ENCODE data around the gene TTC27. TPM values are rescaled to one million over a fixed set of nuclear protein-coding genes. Genes with fewer than 3 reads are reported as not detected.
"Not testable (repeated sequence)": the region's sequence is repeated elsewhere in the genome, so short reads cannot be mapped to it uniquely, and the experiment has no call there.

The TTC27 gene
- total RNA-seq, 8 experiments from 2014 or later: 11.6 to 41.3 (median 16.5) TPM

- Histone ChIP-seq H3K4me1 (replicated peaks in 1 of 2) (peaks cover 5% of the 10 kb centered on the region in 2 donors), H3K4me3 (no peak overlapping the region), H3K27ac (no peak overlapping the region)
- 75 to 100% (median 95%) methylated on average over 1 to 5 of the region's 5 CpGs for WGBS, 10 experiments
- ATAC-seq (replicated peaks in 6 of 8): peak in 3 of 8 experiments; percentile 29 to 54 (median 30)
- in situ Hi-C loops (cut with MboI; ENCODE audit: low pct_unique_long_range_greater_than_20kb in 2 of 9, low sequenced_read_pairs in 9 of 9, unreplicated experiment in 9 of 9): no loop called here
Measured at GRCh38 chr2:32632089-32632488, 4.2 kb downstream of the TTC27 start.

- Histone ChIP-seq H3K4me3 (no peak overlapping the region), H3K27ac (no peak overlapping the region), H3K4me1 (replicated peaks in 1 of 2) (peaks cover 5% of the 10 kb centered on the region in 2 donors)
- no peak for ATAC-seq (replicated peaks in 6 of 8)
- in situ Hi-C loops (cut with MboI; ENCODE audit: low pct_unique_long_range_greater_than_20kb in 2 of 9, low sequenced_read_pairs in 9 of 9, unreplicated experiment in 9 of 9): no loop called here
- 55 to 97% (median 88%) methylated on average over 2 to 3 of the region's 3 CpGs; no CpG with 5 or more reads in 2 of the 10 experiments for WGBS, 10 experiments
Measured at GRCh38 chr2:32633040-32633439, 5.2 kb downstream of the TTC27 start.

DNA sequence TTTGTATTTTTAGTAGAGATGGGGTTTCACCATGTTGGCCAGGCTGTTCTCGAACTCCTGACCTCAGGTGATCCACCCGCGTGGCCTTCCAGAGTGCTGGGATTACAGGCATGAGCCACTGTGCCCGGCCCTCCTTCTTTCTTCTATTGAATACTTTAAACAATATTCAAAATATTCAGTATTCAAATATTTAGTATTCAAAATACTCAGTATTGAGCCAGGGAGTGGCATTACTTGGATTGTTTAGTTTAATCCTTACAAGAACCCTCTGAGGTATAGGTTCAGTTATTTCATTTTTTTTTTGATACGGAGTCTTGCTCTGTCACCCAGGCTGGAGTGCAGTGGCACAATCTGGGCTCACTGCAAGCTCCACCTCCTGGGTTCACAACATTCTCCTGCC is 10.7 kb downstream of the TTC27 start:
- H3K4me1 ChIP-seq (replicated peaks in 1 of 2); in situ Hi-C loops (cut with MboI; ENCODE audit: low pct_unique_long_range_greater_than_20kb in 2 of 9, low sequenced_read_pairs in 9 of 9, unreplicated experiment in 9 of 9); H3K27ac ChIP-seq; H3K4me3 ChIP-seq: not testable (repeated sequence)
- 72 to 100% (median 100%) methylated on average over 1 to 5 of the region's 5 CpGs; no CpG with 5 or more reads in 2 of the 10 experiments for WGBS, 10 experiments
- peak in 3 of 8 experiments; percentile 59 to 86 (median 72) for ATAC-seq (replicated peaks in 6 of 8)

GRCh38 chr2:32641180-32641579 is 13.3 kb downstream of the TTC27 start:
- H3K27ac ChIP-seq: no peak overlapping the region
- ATAC-seq (replicated peaks in 6 of 8): no peak
- 93 to 100% (median 97%) methylated on average over 1 to 5 of the region's 5 CpGs; no CpG with 5 or more reads in 2 of the 10 experiments for WGBS, 10 experiments
- in situ Hi-C loops (cut with MboI; ENCODE audit: low pct_unique_long_range_greater_than_20kb in 2 of 9, low sequenced_read_pairs in 9 of 9, unreplicated experiment in 9 of 9): no loop called here
- no peaks in the 10 kb centered on the region for H3K4me1 ChIP-seq (replicated peaks in 1 of 2)
- no peak overlapping the region for H3K4me3 ChIP-seq

GRCh38 chr2:32647180-32647651 is 19.4 kb downstream of the TTC27 start:
- no peak overlapping the region for H3K4me3 ChIP-seq
- in situ Hi-C loops (cut with MboI; ENCODE audit: low pct_unique_long_range_greater_than_20kb in 2 of 9, low sequenced_read_pairs in 9 of 9, unreplicated experiment in 9 of 9): no loop called here
- no peaks in the 10 kb centered on the region for H3K4me1 ChIP-seq (replicated peaks in 1 of 2)
- ATAC-seq (replicated peaks in 6 of 8): no peak
- no peak overlapping the region for H3K27ac ChIP-seq
- 40 to 100% (median 98%) methylated on average over 1 to 5 of the region's 5 CpGs; no CpG with 5 or more reads in 2 of the 10 experiments for WGBS, 10 experiments

DNA sequence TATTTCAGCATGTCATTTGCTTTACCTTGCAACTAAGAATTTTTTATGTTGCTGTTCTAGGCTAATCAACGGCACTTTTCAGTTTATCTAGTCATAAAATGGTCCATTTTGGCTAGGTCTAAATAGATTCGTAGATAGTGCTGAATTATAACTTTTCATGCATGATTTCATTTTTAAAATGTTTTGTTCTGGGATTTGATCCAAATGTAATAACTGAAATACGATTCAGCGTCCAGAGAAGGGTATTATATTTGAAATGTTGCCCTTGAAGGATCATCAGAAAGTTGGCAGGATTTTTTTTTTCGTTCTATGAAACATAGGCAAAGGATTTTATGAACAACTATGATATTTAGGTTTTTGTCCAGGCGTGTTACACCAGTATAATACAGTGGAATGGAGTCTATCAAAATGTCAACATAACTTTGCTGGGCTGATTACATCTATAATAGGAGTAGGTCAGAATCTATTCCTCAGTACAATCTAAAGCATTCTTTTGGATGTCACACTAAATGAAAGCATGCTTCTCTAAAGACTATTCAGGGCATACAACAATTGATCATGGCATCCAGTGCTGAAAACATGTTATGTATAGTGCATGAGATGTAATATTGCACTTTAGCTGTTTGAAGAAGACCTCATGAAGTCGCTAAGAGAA is 24.8 kb downstream of the TTC27 start:
- H3K27ac ChIP-seq: no peak overlapping the region
- WGBS, 10 experiments: 19 to 100% (median 90%) methylated on average over 3 to 7 of the region's 7 CpGs
- no peaks in the 10 kb centered on the region for H3K4me1 ChIP-seq (replicated peaks in 1 of 2)
- H3K4me3 ChIP-seq: no peak overlapping the region
- in situ Hi-C loops (cut with MboI; ENCODE audit: low pct_unique_long_range_greater_than_20kb in 2 of 9, low sequenced_read_pairs in 9 of 9, unreplicated experiment in 9 of 9): no loop called here
- no peak for ATAC-seq (replicated peaks in 6 of 8)

DNA sequence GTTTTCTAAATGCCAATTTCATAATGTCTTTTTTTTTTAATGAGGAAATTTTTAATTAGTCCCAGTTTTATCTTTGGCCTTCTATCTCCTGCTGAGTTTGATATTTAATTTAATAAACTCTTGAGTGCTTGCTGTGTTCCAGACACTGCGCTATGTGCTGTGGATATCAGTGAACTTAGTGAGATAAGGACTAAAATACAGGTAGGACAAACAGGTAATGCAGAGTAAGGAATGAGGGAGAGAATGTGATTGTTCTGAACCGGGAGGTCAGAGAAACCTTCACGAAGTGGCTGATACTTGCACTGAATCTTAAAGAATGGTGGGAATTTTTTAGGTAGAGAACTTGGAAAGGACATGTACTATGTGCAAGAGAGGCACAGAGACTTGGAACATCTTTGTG is 28.2 kb downstream of the TTC27 start:
- in situ Hi-C loops (cut with MboI; ENCODE audit: low pct_unique_long_range_greater_than_20kb in 2 of 9, low sequenced_read_pairs in 9 of 9, unreplicated experiment in 9 of 9): no loop called here
- WGBS, 10 experiments: 90 to 100% (median 94%) methylated on average over 1 to 3 of the region's 3 CpGs; no CpG with 5 or more reads in 1 of the 10 experiments
- no peak for ATAC-seq (replicated peaks in 6 of 8)

DNA sequence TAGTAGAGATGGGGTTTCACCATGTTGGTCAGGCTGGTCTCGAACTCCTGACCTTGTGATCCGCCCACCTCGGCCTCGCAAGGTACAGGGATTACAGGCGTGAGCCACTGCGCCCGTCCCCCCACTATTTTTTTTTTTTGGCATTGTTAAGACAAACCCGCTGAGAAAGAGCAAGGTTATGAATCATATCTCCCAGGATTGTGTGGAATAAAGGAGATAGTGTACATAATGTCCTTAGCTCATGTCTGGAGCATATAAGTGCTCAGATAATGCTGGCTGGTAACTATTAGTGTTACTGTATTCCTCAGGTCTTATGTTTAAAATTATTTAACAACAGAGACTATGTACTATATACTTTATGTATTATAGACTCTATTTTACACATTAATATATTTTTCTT is 36.0 kb downstream of the TTC27 start:
- H3K4me1 ChIP-seq (replicated peaks in 1 of 2): no peaks in the 10 kb centered on the region
- no peak for ATAC-seq (replicated peaks in 6 of 8)
- no peak overlapping the region for H3K4me3 ChIP-seq
- in situ Hi-C loops (cut with MboI; ENCODE audit: low pct_unique_long_range_greater_than_20kb in 2 of 9, low sequenced_read_pairs in 9 of 9, unreplicated experiment in 9 of 9): no loop called here
- H3K27ac ChIP-seq: no peak overlapping the region
- WGBS, 10 experiments: 83 to 100% (median 100%) methylated on average over 2 to 6 of the region's 8 CpGs; no CpG with 5 or more reads in 3 of the 10 experiments

More for the DNA sequence above, 28.2 kb downstream of the TTC27 start:
- no peaks in the 10 kb centered on the region for H3K4me1 ChIP-seq (replicated peaks in 1 of 2)
- no peak overlapping the region for H3K4me3 ChIP-seq
- H3K27ac ChIP-seq: no peak overlapping the region

DNA sequence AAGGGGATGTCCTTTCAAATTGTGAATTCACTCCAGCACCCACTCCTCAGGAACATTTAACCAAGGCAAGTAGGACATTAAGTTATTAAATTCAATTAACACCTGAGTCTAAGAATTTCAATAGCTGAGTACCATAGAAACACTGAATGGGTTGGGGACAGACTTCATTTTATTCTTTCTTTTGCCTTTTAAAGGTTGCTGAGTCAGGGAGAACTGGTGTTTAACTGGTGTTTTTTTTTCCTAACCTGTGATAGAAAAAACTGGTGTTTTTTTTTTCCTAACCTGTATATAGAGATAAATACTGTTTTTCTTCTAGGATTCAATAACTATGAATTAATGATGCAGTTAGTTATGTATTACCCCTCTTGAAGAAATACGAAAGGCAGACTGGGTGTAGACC is 38.9 kb downstream of the TTC27 start:
- Histone ChIP-seq H3K27ac (no peak overlapping the region), H3K4me3 (no peak overlapping the region), H3K4me1 (replicated peaks in 1 of 2) (no peaks in the 10 kb centered on the region)
- 90 to 100% (median 100%) methylated on average over 1 of the region's 1 CpG; no CpG with 5 or more reads in 1 of the 10 experiments for WGBS, 10 experiments
- in situ Hi-C loops (cut with MboI; ENCODE audit: low pct_unique_long_range_greater_than_20kb in 2 of 9, low sequenced_read_pairs in 9 of 9, unreplicated experiment in 9 of 9): no loop called here
- no peak for ATAC-seq (replicated peaks in 6 of 8)

DNA sequence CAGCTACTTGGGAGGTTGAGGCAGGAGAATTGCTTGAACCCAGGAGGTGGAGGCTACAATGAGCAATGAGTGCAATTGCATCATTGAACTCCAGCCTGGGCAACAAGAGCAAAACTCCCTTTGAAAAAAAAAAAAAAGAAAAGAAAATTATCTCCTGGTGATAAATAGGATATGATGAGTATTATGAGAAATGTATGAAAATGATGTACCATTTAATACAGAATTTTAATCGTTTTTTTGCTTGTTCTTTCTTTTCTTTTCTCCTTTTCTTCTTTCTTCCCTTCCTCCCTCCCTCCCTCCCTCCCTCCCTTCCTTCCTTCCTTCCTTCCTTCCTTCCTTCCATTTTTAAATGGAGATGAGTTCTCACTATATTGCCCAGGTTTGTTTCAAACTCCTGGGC is 40.4 kb downstream of the TTC27 start:
- no peak for ATAC-seq (replicated peaks in 6 of 8)

GRCh38 chr2:32671885-32672533 is 44.2 kb downstream of the TTC27 start:
- Histone ChIP-seq H3K27ac (no peak overlapping the region), H3K4me1 (replicated peaks in 1 of 2) (no peaks in the 10 kb centered on the region), H3K4me3 (no peak overlapping the region)
- WGBS, 10 experiments: 18 to 80% (median 64%) methylated on average over 1 to 2 of the region's 2 CpGs; no CpG with 5 or more reads in 1 of the 10 experiments
- ATAC-seq (replicated peaks in 6 of 8): peak in 3 of 8 experiments; percentile 58 to 91 (median 88)
- in situ Hi-C loops (cut with MboI; ENCODE audit: low pct_unique_long_range_greater_than_20kb in 2 of 9, low sequenced_read_pairs in 9 of 9, unreplicated experiment in 9 of 9): no loop called here

More for the DNA sequence above, 40.4 kb downstream of the TTC27 start:
- Histone ChIP-seq H3K4me1 (replicated peaks in 1 of 2) (no peaks in the 10 kb centered on the region), H3K4me3 (no peak overlapping the region), H3K27ac (no peak overlapping the region)
- in situ Hi-C loops (cut with MboI; ENCODE audit: low pct_unique_long_range_greater_than_20kb in 2 of 9, low sequenced_read_pairs in 9 of 9, unreplicated experiment in 9 of 9): no loop called here
- 67 to 100% methylated on average over 1 of the region's 1 CpG; no CpG with 5 or more reads in 8 of the 10 experiments for WGBS, 10 experiments

GRCh38 chr2:32678825-32679224 is 51.0 kb downstream of the TTC27 start:
- no peak for ATAC-seq (replicated peaks in 6 of 8)

DNA sequence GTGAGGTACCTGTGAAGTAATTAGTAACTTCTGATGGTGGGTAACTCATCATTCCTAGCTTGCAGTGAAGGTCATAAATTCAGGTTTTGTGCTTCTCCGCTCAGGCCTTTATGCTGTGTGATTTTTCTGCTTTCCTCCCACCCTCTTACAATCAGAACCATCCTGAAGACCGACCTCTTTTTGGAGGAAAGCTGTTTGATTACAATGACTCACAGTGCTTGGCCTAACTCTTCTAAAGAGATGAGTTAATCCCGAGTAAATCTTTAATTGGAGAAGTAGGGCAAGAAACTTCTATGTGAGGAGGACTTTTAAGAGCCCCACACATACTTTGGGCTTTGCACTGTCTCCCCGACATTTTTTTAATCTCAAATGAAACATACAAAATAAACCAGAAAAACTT is 53.1 kb downstream of the TTC27 start:
- in situ Hi-C loops (cut with MboI; ENCODE audit: low pct_unique_long_range_greater_than_20kb in 2 of 9, low sequenced_read_pairs in 9 of 9, unreplicated experiment in 9 of 9): no loop called here
- ATAC-seq (replicated peaks in 6 of 8): no peak
- WGBS, 10 experiments: 8 to 100% (median 74%) methylated on average over 1 to 4 of the region's 4 CpGs; no CpG with 5 or more reads in 1 of the 10 experiments

More at GRCh38 chr2:32678825-32679224, 51.0 kb downstream of the TTC27 start:
- no peak overlapping the region for H3K4me3 ChIP-seq
- H3K27ac ChIP-seq: no peak overlapping the region
- H3K4me1 ChIP-seq (replicated peaks in 1 of 2): no peaks in the 10 kb centered on the region
- in situ Hi-C loops (cut with MboI; ENCODE audit: low pct_unique_long_range_greater_than_20kb in 2 of 9, low sequenced_read_pairs in 9 of 9, unreplicated experiment in 9 of 9): no loop called here

More for the DNA sequence above, 53.1 kb downstream of the TTC27 start:
- no peak overlapping the region for H3K27ac ChIP-seq
- H3K4me3 ChIP-seq: no peak overlapping the region
- no peaks in the 10 kb centered on the region for H3K4me1 ChIP-seq (replicated peaks in 1 of 2)

Measured in motor neuron (in vitro differentiated cells).